Measurements from ENCODE around the gene LMNA. TPM values are rescaled to one million over a fixed set of nuclear protein-coding genes. Genes with fewer than 3 reads are reported as not detected.

The LMNA gene
- total RNA-seq, 4 donors from 2014 or later = 371 to 501 (median 419) TPM

DNA sequence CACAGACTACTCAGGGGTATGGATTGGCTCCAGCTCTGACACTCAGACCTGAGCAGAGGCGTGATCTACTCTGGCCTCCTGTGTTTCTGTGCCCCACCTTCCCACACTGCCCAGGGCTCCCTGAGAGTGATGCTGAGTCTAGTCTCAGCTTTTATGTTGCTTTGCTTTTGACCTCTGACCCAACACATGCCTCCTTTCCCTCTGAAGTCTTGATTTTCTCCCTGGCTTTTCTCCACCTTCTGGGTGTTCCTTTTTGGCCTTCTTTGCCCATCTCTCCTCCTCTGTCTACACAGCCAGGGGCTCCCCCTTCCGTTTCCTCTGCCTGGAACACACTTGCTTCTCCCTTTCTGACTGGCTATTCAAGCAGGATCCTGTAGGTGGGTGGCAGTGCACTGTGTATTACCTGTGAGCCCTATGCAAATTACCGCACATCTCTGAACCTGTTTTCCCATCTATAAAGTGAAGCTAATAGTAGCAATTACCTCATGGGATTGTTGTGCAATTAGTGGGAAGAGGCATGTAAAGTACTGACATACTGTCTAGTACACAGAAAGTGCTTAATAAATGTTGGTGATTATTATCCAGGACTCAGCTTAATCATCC lies 18.5 kb upstream of the LMNA start:
- peaks cover 0 to 38% (median 22%) of the 10 kb centered on the region in 4 donors for H3K4me1 ChIP-seq
- 69 to 70% methylated on average over 3 of the region's 3 CpGs for WGBS, 2 donors
- TF ChIP-seq CTCF (IDR thresholded peaks at IDR 0.05) (no peak), EP300 (IDR thresholded peaks at IDR 0.05) (no peak), POLR2A (IDR thresholded peaks at IDR 0.05) (no peak)
- H3K4me3 ChIP-seq = no peak overlapping the region
- H3K27ac ChIP-seq = peak overlapping the region; percentile 79 to 94 (median 86)
- H3K36me3 ChIP-seq = no peaks in the 10 kb centered on the region
- H3K27me3 ChIP-seq = no peaks in the 10 kb centered on the region
- no peaks in the 10 kb centered on the region for H3K9me3 ChIP-seq
- no peak for DNase-seq (ENCODE audit: low spot score in 2 of 2)

DNA sequence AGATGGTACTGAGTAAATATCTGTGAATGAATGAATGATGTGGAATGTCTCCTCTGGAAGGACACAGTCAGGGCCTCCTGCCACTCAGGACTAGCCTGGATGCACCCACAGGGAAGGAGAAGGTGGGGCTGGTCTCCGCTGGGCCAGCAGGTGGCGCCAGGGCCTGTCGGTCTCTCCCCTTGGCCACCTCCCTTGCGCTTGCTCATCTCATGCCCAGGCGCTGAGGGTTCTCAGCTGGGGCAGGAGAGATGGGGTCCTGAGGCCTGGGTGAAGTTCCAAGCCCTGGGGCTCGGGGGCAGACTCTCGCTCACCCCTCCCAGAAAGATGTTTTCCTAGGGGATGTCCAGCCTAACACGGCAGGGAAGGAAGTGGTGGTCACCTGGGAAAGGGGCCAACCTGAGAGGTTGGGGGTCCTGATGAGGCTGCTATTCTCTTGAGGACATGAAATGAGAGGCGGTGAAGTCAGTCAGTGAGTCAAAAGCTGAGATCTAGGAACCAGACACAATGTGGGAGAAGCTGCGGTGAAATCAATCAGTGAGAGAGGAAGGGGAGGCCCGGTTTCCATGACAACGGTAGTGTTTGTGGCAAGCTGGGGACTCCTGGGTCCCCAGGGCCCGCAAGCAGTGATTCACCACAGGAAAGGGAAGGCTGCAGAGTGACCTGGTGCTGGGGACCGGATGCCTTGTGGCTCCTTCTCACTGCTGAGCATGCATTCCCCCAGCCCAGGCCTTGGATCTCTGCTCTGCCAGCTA lies 17.7 kb upstream of the LMNA start:
- Histone ChIP-seq H3K27ac (peak overlapping the region; percentile 79 to 94 (median 86)), H3K4me1 (peaks cover 0 to 45% (median 23%) of the 10 kb centered on the region in 4 donors), H3K36me3 (no peaks in the 10 kb centered on the region), H3K4me3 (no peak overlapping the region), H3K27me3 (no peaks in the 10 kb centered on the region), H3K9me3 (no peaks in the 10 kb centered on the region)
- whole genome bisulfite sequencing, 2 donors = 13 to 15% methylated on average over 13 to 14 of the region's 14 CpGs
- TF ChIP-seq CTCF (IDR thresholded peaks at IDR 0.05) (peak; percentile 90 to 99 (median 95)), EP300 (IDR thresholded peaks at IDR 0.05) (peak in 1 of 2 donors; percentile 79), POLR2A (IDR thresholded peaks at IDR 0.05) (peak in 1 of 2 donors; percentile 30)
- DNase-seq (ENCODE audit: low spot score in 2 of 2) = peak; percentile 86 to 88

- H3K27ac ChIP-seq = peak overlapping the region in 3 of 4 donors; percentile 81 to 94 (median 91)
- DNase-seq (ENCODE audit: low spot score in 2 of 2) = no peak
- no peaks in the 10 kb centered on the region for H3K36me3 ChIP-seq
- H3K9me3 ChIP-seq = no peaks in the 10 kb centered on the region
- 86 to 87% methylated on average over 9 of the region's 9 CpGs for WGBS, 2 donors
- H3K27me3 ChIP-seq = no peaks in the 10 kb centered on the region
- no peak overlapping the region for H3K4me3 ChIP-seq
- H3K4me1 ChIP-seq = peaks cover 0 to 53% (median 32%) of the 10 kb centered on the region in 4 donors
- TF ChIP-seq POLR2A (IDR thresholded peaks at IDR 0.05) (no peak), EP300 (IDR thresholded peaks at IDR 0.05) (no peak), CTCF (IDR thresholded peaks at IDR 0.05) (no peak)
Measured at GRCh38 chr1:156097499-156098178, 16.9 kb upstream of the LMNA start.

DNA sequence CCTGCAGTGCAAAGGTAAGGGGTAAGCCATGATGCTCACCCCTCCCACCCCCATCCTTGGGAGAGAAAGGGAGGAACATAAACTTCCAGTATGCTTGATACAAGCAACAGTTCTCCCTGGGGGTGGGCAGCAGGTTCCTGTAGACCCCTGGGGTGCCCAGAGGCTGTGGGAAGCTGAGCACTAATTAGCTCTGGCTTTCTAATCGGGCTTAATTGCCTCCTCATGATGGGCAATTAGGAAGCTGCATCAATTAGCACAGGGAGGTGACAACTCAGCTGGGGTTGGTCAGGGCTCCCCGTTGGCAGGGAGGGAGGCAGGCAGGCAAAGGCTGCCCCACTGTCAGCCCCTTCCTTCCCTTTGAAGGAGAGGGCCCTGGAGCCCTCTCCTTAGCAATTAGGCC lies 15.7 kb upstream of the LMNA start:
- no peaks in the 10 kb centered on the region for H3K9me3 ChIP-seq
- no peak overlapping the region for H3K4me3 ChIP-seq
- no peak for TF ChIP-seq EP300 (IDR thresholded peaks at IDR 0.05)
- no peak for TF ChIP-seq POLR2A (IDR thresholded peaks at IDR 0.05)
- no peak for TF ChIP-seq CTCF (IDR thresholded peaks at IDR 0.05)
- WGBS, 2 donors = 56 to 60% methylated on average over 2 of the region's 2 CpGs
- H3K27ac ChIP-seq = peak overlapping the region in 2 of 4 donors; percentile 22 to 59
- DNase-seq (ENCODE audit: low spot score in 2 of 2) = no peak
- no peaks in the 10 kb centered on the region for H3K36me3 ChIP-seq
- peaks cover 3 to 64% (median 43%) of the 10 kb centered on the region in 4 donors for H3K4me1 ChIP-seq
- no peaks in the 10 kb centered on the region for H3K27me3 ChIP-seq
